Right lobe of liver (tissue), 6 donors: Measurements from ENCODE around the gene SPIN1. TPM values are rescaled to one million over a fixed set of nuclear protein-coding genes. Genes with fewer than 3 reads are reported as not detected.

Experiments
- ATAC-seq, 4 donors: fragments of 200-7000 bp; cut with Tn5 transposase; one replicate each; pipeline ENCODE4 v1.9.1; 2020; ENCODE audit warnings: mild to moderate bottlenecking in 4 of 4, moderate library complexity in 4 of 4
- DNase-seq, 3 donors: peaks; one replicate each; pipeline ENCODE4 v3.0.0-alpha.2; 2020
- H3K27ac ChIP-seq, 3 donors: fragments of 200-600 bp; one replicate each; pipeline ENCODE4 v1.8.0; 2022
- H3K27me3 ChIP-seq, 2 donors: fragments of 200-600 bp; one replicate each; pipeline ENCODE4 v1.8.0; 2022
- H3K36me3 ChIP-seq, 4 donors: fragments of 200-600 bp; sonication (generic) in 1 of 4; one replicate each; pipeline versions ENCODE4 v1.5.1 to v1.8.0; 2017 to 2022; ENCODE audit warnings: control low read depth in 1 of 4
- H3K4me1 ChIP-seq, 4 donors: fragments of 200-600 bp; sonication (generic) in 1 of 4; one replicate each; pipeline versions ENCODE4 v1.5.1 to v1.8.0; 2017 to 2022; ENCODE audit warnings: control low read depth in 1 of 4
- H3K4me3 ChIP-seq, 3 donors: fragments of 200-600 bp; one replicate each; pipeline ENCODE4 v1.8.0; 2022
- H3K9me3 ChIP-seq, 4 donors: fragments of 200-600 bp; sonication (generic) in 1 of 4; one replicate each; pipeline versions ENCODE4 v1.5.1 to v1.8.0; 2017 to 2022; ENCODE audit warnings: control low read depth in 1 of 4
- CTCF ChIP-seq, 4 donors: fragments of 200-600 bp in 3 of 4; fragments of 450-650 bp in 1 of 4; IDR thresholded peaks; one replicate each; pipeline versions ENCODE4 v1.5.1 to v1.8.0; 2016 to 2022; ENCODE audit warnings: antibody characterized with exemption in 4 of 4, mild to moderate bottlenecking in 2 of 4
- POLR2A ChIP-seq: fragments of 450-650 bp; IDR thresholded peaks from one replicate; pipeline ENCODE4 v1.6.1; 2017; ENCODE audit warnings: antibody characterized with exemption, mild to moderate bottlenecking
- WGBS: methylation state at CpG from one replicate; pipeline ENCODE4 v1.1.6; 2018; ENCODE audit warnings: low coverage, low lambda C conversion rate; ENCODE audit not compliant: insufficient coverage; ENCODE audit errors: missing lambda C conversion rate; 5-methylcytosine and 5-hydroxymethylcytosine counted together
- intact Hi-C, 2 donors: fragments of 100-400 bp; cut with DNase I; formaldehyde crosslinking; loops; one replicate each; pipeline versions ENCODE4 v1.11.2 to v1.14.1; 2022
- total RNA-seq, 6 experiments: library from RNA; depleted of rRNA in 2 of 6; stranded (reverse); fragments of >200 nt in 2 of 6; fragmentation: NEBNext Ultra II Directional in 3 of 6; extraction: Animal tissue kit (Norgen Biotek cat#: 25700) in 3 of 6; gene quantifications; one replicate each; pipeline versions ENCODE4 v1.1.0 to v1.2.4, GENCODE V29; 2016 to 2023
- donor health status: DM: no; HTN: yes; CAD: no.
- donor health status: DM: no; HTN: no; CAD: no.
- donor health status: DM: no; HTN: no; CAD: no.
- donor health status: DM: no; HTN: yes; CAD: no.
- donor health status: DM: no; HTN: yes; CAD: no.

SPIN1 gene
- total RNA-seq, 6 experiments from 2014 or later = 15.7 to 21.2 (median 18.7) TPM

GRCh38 chr9:88514247-88514646 lies 126.0 kb downstream of the SPIN1 start:
- Histone ChIP-seq H3K36me3 (no peaks in the 10 kb centered on the region), H3K4me3 (no peak overlapping the region), H3K9me3 (no peaks in the 10 kb centered on the region), H3K4me1 (no peaks in the 10 kb centered on the region), H3K27me3 (no peaks in the 10 kb centered on the region), H3K27ac (no peak overlapping the region)
- intact Hi-C loops = no loop called here
- 100% methylated on average over 1 of the region's 6 CpGs for WGBS
- TF ChIP-seq POLR2A (no peak), CTCF (IDR thresholded peaks at IDR 0.05) (no peak)
- DNase-seq (no peak), ATAC-seq (no peak)

- Histone ChIP-seq H3K4me3 (no peak overlapping the region), H3K4me1 (no peaks in the 10 kb centered on the region), H3K9me3 (no peaks in the 10 kb centered on the region), H3K27me3 (no peaks in the 10 kb centered on the region), H3K36me3 (no peaks in the 10 kb centered on the region), H3K27ac (no peak overlapping the region)
- 33% methylated on average over 4 of the region's 4 CpGs for WGBS
- intact Hi-C loops = no loop called here
- DNase-seq (no peak), ATAC-seq (peak; percentile 37 to 70 (median 58))
- TF ChIP-seq POLR2A (no peak), CTCF (IDR thresholded peaks at IDR 0.05) (no peak)
Measured at GRCh38 chr9:88521308-88521707, 133.1 kb downstream of the SPIN1 start.

DNA sequence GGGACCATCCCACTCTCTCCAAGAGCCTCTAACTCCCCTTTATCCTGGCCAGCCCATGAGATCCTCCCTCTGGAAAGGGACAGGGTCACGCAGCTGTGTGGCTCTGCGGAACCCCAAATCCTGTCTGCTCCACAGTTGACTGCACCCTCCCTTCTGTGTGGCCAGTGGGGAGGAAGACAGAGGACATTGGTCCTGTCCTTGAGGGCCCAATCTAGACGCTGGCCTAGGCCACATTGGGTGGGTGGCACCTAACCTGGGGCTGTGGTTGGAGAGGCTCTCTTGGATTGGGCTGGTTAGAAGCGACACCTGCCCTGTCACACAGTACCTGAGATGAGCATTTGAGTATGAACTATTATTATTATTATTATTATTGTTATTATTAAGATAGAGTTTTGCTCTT lies 134.1 kb downstream of the SPIN1 start:
- DNase-seq (no peak), ATAC-seq (peak in 1 of 4 donors; percentile 17)
- 100% methylated on average over 3 of the region's 4 CpGs for WGBS
- no peak for TF ChIP-seq POLR2A
- H3K27ac ChIP-seq = no peak overlapping the region
- no peak overlapping the region for H3K4me3 ChIP-seq
- H3K27me3 ChIP-seq = no peaks in the 10 kb centered on the region
- H3K9me3 ChIP-seq = no peaks in the 10 kb centered on the region
- intact Hi-C loops = no loop called here
- H3K4me1 ChIP-seq = no peaks in the 10 kb centered on the region
- no peaks in the 10 kb centered on the region for H3K36me3 ChIP-seq

DNA sequence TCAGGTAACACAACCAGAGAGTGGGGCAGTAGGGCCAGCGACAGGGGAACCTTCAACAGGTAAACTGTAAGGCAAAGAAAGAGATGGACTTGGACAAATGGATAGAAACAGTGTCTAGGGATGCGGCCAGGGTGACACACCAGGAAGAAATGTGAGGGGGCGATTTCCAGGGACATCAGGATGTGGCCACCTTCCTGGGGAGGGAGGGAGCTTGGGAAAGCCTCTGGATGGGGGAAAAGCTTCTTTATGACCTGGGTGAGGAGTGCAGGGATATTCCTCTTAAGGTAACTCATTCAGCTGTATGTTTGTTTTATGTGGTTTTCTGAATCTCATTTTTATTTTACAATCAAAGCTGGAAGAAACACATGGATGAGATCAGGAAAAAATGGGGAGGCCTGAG lies 134.8 kb downstream of the SPIN1 start:
- ATAC-seq = no peak
- no peaks in the 10 kb centered on the region for H3K36me3 ChIP-seq
- 33% methylated on average over 1 of the region's 3 CpGs for WGBS

GRCh38 chr9:88524911-88525310 lies 136.7 kb downstream of the SPIN1 start:
- TF ChIP-seq POLR2A = no peak
- no peak for TF ChIP-seq CTCF (IDR thresholded peaks at IDR 0.05)

More for the DNA sequence above, 134.8 kb downstream of the SPIN1 start:
- Histone ChIP-seq H3K27me3 (no peaks in the 10 kb centered on the region), H3K4me3 (no peak overlapping the region), H3K9me3 (no peaks in the 10 kb centered on the region), H3K4me1 (no peaks in the 10 kb centered on the region), H3K27ac (no peak overlapping the region)
- TF ChIP-seq CTCF (IDR thresholded peaks at IDR 0.05) = no peak
- TF ChIP-seq POLR2A = no peak
- intact Hi-C loops = no loop called here
- DNase-seq = no peak

More at GRCh38 chr9:88524911-88525310, 136.7 kb downstream of the SPIN1 start:
- H3K27me3 ChIP-seq = no peaks in the 10 kb centered on the region
- intact Hi-C loops = no loop called here
- no peak overlapping the region for H3K4me3 ChIP-seq
- H3K9me3 ChIP-seq = no peaks in the 10 kb centered on the region
- ATAC-seq = no peak
- 72% methylated on average over 4 of the region's 8 CpGs for WGBS
- H3K27ac ChIP-seq = no peak overlapping the region
- H3K4me1 ChIP-seq = no peaks in the 10 kb centered on the region
- no peaks in the 10 kb centered on the region for H3K36me3 ChIP-seq
- no peak for DNase-seq
